C4-2B (cell line): Measurements from ENCODE around the gene PDE4D.

Experiments used
- H3K27ac ChIP-seq: fragments of 450-650 bp; 2 replicates; pipeline ENCODE4 v1.5.1; 2017
- CTCF ChIP-seq: fragments of 450-650 bp; conservative IDR thresholded peaks from 2 replicates; pipeline ENCODE4 v1.5.1; 2017; ENCODE audit warnings: mild to moderate bottlenecking
- ZFX ChIP-seq: fragments of 450-650 bp; IDR thresholded peaks from 2 replicates; pipeline ENCODE4 v1.6.1; 2017

The PDE4D gene

GRCh38 chr5:59081693-59082092 lies 811.8 kb downstream of the PDE4D start:
- no peak overlapping the region for H3K27ac ChIP-seq
- TF ChIP-seq ZFX, result no peak
- no peak for TF ChIP-seq CTCF

GRCh38 chr5:59079622-59080620 lies 813.6 kb downstream of the PDE4D start:
- TF ChIP-seq CTCF (no peak), ZFX (no peak)
- no peak overlapping the region for H3K27ac ChIP-seq

GRCh38 chr5:59071755-59072549 lies 821.6 kb downstream of the PDE4D start:
- H3K27ac ChIP-seq, result no peak overlapping the region
- TF ChIP-seq CTCF (no peak), ZFX (no peak)

- TF ChIP-seq ZFX (no peak), CTCF (no peak)
- no peak overlapping the region for H3K27ac ChIP-seq
Observed at GRCh38 chr5:59069438-59070079, 824.0 kb downstream of the PDE4D start.

- TF ChIP-seq CTCF, result no peak
- TF ChIP-seq ZFX, result no peak
- no peak overlapping the region for H3K27ac ChIP-seq
Observed at GRCh38 chr5:59067956-59068656, 825.4 kb downstream of the PDE4D start.

GRCh38 chr5:59066367-59067163 lies 827.0 kb downstream of the PDE4D start:
- H3K27ac ChIP-seq, result no peak overlapping the region
- TF ChIP-seq CTCF, result no peak
- TF ChIP-seq ZFX, result no peak
